ENCODE results near the gene AOAH.

Gene AOAH

DNA sequence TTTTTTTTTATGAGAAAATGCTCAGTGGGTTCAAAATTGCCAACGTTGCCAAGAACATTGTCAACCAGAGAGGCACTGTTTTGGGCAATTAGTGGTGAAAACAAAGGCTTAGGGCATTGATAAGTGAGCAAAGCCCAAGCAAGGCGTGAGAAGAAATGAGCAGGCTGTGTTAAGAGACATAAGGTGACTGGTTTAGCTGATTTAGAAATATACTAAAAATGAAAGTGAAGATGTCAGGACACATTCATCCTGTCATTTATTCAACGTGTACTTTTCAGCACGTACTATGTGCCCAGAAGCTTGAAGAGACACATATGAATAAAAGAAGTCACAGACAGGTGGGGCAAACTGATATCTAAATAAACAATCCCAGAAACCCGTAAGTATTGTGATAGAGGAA lies 31.8 kb downstream of the AOAH start:
- no peak for DNase-seq (ENCODE audit: low read depth in 1 of 2, low spot score in 1 of 2)

DNA sequence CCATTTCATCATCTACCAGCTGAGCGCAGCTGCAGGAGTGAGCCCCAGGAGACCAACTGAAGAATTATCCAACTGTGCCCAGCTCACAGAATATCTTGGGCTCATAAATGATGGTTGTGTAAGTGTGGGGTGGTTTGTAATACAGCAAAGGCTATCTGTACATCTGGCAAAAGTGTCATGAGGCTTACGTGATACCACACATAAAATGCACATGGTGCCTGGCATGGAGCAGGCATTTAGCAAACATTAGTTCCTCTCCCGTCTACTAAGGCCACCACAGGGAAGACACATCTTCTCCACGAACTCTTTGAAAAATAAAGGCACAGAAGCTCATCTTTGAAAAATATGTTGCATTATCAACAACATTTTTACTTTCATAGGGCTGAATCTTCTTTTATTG lies 32.3 kb downstream of the AOAH start:
- no peak for DNase-seq (ENCODE audit: low read depth in 1 of 2, low spot score in 1 of 2)

GRCh38 chr7:36690514-36691187 lies 33.6 kb downstream of the AOAH start:
- no peak for DNase-seq (ENCODE audit: low read depth in 1 of 2, low spot score in 1 of 2)

GRCh38 chr7:36690041-36690440 lies 34.3 kb downstream of the AOAH start:
- no peak for DNase-seq (ENCODE audit: low read depth in 1 of 2, low spot score in 1 of 2)

DNA sequence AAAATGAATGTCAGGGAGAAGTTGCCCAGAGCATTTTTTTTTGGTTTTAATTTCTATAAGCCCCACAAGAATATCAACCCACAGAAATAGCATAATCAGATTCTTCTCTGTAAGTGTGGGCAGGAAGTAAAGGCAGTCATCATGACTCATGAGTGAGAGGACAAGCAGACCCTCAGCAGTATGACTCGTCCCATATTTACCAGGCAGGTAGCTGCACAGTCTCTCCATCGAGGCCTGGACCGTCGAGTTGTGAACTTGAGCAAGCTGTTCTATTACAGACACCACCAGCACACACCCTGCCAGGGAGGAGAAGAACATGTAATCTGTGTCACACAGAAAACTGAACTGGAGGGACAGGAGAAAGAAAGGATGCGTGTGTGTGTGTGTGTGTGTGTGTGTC lies 37.8 kb downstream of the AOAH start:
- peak in 1 of 2 donors; percentile 16 for DNase-seq (ENCODE audit: low read depth in 1 of 2, low spot score in 1 of 2)

DNA sequence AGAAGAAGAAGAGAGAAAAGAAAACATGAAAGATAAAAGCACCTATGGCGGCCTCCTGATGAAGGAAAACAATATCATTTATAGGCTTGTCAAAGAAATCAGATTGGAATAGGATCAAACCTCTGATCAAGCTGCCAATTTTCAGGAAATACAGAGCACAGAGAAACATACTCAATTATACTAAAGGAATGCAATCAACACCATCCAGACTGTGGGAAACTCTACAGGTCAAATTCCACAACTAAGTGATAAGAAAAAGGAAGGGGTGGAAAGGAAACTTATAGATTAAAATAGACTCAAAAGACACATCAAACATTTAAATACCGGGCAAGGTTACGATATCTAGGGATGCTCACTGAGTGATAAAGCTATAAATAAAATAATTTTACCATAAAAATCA lies 39.3 kb downstream of the AOAH start:
- no peak for DNase-seq (ENCODE audit: low read depth in 1 of 2, low spot score in 1 of 2)

GRCh38 chr7:36683695-36684357 lies 40.5 kb downstream of the AOAH start:
- DNase-seq (ENCODE audit: low read depth in 1 of 2, low spot score in 1 of 2), result no peak

DNA sequence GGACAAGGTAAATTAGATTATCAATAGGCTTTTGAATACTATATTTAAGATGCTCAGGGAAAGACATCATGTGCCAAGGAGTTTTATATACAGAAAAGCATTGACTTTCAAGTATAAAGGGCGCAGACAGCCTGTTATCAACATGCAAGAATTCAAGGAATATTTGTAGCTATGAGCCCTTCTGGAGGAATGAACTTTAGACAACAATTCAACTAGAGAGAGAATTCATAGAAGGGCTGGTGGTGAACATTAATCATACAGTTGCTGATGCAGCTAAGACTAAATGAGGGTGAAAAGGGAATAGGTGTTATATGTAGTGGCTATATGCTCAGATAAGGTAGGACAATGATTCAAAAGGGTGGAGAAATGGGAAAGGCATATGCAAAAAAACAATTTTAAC lies 41.2 kb downstream of the AOAH start:
- DNase-seq (ENCODE audit: low read depth in 1 of 2, low spot score in 1 of 2), result no peak

DNA sequence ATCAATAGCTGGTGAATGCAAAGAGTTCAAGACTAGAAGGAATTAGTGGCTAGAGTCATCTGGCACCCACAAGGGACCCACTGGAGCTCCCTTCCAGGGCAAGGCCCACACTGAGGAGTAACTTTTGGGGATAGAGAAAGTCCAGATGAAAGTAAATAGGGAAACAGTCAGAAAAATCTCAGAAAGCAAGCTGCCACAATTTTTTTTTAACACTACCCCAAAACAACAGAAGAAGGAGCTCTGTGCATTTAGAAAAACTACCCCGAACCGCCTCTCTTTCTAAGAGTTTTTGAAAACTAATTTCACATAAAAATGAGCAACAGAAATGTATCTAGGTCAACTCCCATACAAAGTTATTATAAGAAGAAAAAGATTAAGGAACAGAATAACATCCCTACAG lies 42.2 kb downstream of the AOAH start:
- DNase-seq (ENCODE audit: low read depth in 1 of 2, low spot score in 1 of 2), result no peak

- peak in 1 of 2 donors; percentile 40 for DNase-seq (ENCODE audit: low read depth in 1 of 2, low spot score in 1 of 2)
These were observed 46.4 kb downstream of the AOAH start for GRCh38 chr7:36677769-36678437.

- DNase-seq (ENCODE audit: low read depth in 1 of 2, low spot score in 1 of 2), result no peak
These were observed 50.6 kb downstream of the AOAH start for GRCh38 chr7:36673703-36674102.

- no peak for DNase-seq (ENCODE audit: low read depth in 1 of 2, low spot score in 1 of 2)
These were observed 52.9 kb downstream of the AOAH start for GRCh38 chr7:36671432-36671829.

DNA sequence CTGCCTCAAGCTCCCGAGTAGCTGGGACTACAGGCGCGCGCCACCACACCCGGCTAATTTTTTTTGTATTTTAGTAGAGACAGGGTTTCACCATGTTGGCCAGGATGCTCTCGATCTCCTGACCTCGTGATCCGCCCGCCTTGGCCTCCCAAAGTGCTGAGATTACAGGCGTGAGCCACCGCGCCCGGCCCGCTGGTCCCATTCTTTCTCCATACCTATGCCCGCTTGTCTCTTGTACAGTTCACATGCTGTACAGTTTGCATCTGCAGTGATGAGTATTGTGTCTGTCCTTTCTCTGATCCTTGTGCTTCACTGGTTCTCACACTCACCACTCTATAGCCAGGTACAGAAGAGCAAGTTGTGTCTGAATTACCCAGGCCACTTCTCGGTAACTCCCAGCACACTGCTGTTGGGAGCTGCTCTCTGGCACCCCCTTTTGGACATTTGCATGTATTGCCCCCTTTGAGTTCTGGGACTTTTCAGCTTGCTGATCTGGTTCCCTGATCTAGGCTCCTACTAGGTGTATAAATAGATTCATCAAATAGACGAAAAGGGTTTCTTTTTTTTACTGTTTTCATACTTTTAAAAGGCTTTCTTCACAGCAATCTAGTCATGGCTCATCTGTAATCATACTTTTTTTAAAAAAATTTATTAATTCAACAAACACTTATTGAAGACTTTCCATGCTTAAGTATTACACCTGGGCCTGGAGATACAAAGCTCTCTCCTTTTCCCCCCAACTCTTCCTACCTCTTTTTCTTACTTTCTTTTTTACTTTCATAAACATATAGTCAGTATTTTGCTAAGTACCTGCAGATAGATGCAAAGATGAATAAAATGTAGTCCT lies 53.5 kb downstream of the AOAH start:
- DNase-seq (ENCODE audit: low read depth in 1 of 2, low spot score in 1 of 2), result peak; percentile 26 to 33

DNA sequence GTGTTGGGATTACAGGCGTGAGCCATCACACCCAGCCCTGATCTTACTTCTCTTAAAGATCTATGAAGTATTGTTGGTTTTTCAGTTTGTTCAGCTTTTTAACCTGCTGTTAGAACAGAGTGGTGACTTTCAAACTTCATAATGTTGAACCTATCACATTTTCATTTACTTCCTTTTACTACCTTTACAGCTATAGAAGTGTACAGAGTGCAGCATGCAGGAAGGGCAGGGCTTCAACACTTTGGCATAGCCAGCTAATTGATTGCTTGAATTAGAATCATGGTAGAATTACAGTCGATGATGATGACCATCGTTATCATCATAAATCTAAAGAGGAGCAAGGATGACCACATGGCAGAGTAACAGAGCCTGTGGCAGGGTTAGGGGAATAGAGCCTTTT lies 55.5 kb downstream of the AOAH start:
- no peak for DNase-seq (ENCODE audit: low read depth in 1 of 2, low spot score in 1 of 2)

DNA sequence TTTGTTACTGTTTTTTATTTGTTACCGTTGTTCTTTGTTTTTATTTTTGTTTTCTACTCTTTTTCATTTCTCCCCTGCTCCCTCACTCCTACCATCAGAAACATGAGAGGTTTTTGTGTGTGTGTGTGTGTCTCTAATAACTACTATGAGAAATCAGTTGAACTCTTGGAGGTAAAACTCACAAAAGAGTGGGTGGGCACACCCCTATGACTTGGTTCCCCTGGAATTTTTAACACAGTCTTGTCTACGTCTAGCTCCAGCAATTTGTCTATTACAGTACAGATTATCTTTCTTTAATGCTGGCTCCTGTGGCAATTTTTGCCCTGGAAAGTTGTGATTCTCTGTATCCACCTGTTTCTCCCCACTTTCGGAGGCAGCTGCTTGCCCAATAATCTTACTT lies 56.2 kb downstream of the AOAH start:
- DNase-seq (ENCODE audit: low read depth in 1 of 2, low spot score in 1 of 2), result no peak

- DNase-seq (ENCODE audit: low read depth in 1 of 2, low spot score in 1 of 2), result no peak
These were observed 57.1 kb downstream of the AOAH start for GRCh38 chr7:36667007-36667745.

DNA sequence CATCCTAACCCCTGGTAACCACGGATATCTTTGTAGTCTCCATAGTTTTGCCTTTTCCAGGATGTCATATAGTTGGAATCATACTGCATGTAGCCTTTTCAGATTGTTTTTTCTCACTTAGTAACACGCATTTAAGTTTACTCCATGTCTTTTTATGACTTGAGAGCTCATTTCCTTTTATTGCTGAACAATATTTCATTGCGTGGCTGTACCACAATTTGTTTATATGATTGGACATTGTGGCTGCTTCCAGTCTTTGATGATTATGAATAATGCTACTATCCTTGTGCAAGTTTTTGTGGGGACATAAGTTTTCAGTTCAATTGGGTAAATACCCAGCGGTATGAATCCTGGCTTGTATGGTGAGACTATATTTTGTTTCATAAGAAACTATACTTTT lies 60.8 kb downstream of the AOAH start:
- no peak for DNase-seq (ENCODE audit: low read depth in 1 of 2, low spot score in 1 of 2)

DNA sequence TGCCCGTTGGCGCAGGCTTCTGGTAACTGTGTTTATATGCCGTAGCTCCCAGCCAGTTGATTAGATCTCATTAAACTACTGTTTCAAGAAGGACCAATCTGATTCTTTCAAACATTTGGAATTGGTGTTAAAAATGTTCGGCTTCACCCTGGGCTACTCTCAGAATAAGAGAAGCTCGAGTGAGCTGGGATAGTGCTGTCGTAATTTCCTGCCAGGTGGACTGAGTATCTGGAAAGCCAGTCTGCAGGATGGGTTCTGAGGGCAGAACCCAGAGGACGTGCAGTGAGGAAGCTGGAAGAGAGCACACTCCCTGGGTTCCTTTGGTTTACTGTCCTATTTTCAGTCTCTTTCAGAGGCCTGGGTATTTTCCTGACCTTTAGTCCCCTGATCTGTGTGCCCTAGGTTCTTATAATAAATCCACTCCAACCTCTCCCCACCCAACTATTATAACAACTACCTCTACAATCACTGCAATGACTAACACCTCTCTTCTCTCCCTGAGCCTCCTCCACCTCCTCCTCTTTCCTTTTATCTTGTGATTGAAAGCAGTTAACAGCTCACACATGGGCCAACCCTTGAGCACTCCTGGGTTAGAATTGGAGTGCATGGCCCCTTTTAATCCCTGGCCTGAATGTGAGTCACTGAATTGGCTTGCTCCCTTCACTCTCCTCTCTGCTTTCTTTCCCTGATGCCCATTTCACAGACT lies 63.0 kb downstream of the AOAH start:
- DNase-seq (ENCODE audit: low read depth in 1 of 2, low spot score in 1 of 2), result no peak

DNA sequence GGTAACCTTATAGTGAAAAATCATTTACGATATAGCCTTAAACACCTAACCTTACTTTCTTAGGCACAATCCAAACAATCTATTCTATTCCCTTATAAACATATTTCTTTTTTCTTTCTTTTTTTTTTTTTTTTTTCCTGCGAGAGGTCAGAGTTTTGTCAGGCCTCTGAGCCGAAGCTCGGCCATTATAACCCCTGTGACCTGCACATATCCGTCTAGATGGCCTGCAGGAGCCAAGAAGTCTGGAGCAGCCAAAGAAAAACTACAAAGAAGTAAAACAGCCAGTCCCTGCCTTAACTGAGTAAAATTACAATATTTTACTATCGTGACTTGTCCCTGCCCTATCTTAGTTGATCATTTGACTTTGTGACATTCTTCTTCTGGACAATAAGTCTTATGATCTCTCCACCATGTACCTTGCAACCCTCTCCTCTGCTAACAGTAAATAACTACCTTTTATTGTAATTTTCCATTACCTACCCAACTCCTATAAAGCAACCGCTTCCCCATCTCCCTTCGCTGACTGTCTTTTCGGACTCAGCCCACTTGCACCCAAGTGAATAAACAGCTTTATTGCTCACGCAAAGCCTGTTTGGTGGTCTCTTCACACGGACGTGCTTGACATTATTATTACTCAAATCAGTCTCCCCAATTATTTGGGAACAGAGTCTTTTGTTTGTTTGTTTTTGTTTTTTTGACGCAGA lies 64.5 kb downstream of the AOAH start:
- DNase-seq (ENCODE audit: low read depth in 1 of 2, low spot score in 1 of 2), result no peak

DNA sequence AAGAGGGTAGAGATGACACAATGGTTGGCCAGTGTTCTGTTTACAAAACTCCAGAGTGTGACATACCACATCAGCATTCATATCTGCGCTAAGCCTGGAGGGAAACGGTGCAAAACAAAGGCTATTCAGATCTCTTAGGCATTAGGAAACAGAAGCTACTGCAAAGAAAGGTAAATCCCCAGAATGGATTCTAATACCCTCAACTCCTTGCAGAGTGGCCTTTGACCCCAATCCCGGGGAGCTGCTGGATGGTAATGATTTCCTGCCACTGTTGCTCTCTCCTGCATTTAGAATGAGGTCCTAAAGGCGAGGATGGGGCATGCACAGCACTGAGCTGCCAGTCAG lies 65.2 kb downstream of the AOAH start:
- no peak for DNase-seq (ENCODE audit: low read depth in 1 of 2, low spot score in 1 of 2)
